GM10266 (cell line): ENCODE measurements around the gene DLL4.

Experiments used
- DNase-seq: peaks from one replicate; pipeline ENCODE4 v3.0.0; 2012; ENCODE audit errors: extremely low spot score
- CTCF ChIP-seq: IDR thresholded peaks from 2 replicates; pipeline ENCODE4 v1.5.1; 2012; ENCODE audit warnings: mild to moderate bottlenecking, low read depth; ENCODE audit not compliant: control insufficient read depth, insufficient read depth; ENCODE audit errors: missing control alignments

DLL4 gene

DNA sequence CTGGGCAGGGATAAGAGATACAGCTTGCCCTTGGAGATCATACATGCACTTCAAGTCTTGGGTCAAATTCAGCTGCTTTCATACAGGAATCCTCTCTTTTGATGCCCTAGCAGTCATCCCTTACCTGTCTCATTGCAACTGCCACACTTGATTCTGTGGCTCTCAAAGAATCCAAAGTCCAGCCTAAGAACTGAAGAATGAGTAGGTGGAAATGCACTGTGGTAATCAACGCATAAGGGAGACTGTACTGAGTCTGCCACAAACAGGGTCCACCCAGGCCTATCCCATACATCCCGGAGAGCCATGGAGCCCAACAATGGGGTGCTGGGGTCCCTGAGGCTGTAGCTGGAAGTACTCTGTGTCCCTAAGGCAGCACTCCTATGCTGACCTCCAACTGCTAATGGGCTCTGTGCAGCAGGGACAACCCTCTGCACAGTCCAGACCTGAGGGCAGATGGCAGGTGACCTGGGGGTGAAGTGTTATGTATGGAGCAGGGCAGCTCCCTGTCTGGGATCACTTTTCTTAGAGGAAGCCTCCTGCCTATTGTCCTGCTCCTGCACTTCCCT is 36.6 kb upstream of the DLL4 start:
- TF ChIP-seq CTCF, result no peak
- no peak for DNase-seq

DNA sequence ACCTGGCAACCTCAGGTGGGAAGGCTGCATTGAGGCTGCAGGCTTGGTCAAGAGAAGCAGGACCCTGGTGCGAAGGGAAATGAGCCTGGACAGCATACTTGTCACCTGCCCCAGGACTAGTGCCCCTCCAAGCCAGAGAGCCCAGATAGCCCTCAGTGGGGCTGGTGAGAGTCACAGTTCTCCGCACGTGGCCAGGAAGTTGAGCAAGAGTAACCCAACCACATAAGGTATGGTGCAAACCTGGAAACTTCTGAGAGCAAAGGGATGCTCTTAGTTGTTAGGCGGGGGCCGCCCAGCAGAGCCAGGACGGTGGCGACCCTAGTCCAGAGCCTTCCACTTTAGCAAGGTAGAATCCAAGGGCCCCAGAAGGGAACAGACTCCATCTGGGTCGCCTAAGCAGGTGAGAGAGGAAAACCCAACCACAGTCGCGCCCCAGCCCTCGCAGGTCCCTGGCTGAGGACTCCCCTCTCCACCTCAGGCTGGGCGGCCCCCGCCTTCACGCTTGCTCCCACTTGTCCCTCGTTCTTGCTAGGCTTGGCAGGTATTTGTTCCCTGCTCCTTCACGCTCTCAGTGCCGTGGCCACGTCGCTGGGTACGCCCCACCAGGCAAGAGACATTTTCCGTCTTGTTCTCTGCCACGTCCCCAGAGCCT is 36.0 kb upstream of the DLL4 start:
- no peak for TF ChIP-seq CTCF
- DNase-seq, result no peak

- DNase-seq, result peak; percentile 92
- TF ChIP-seq CTCF, result peak; percentile 93
Observed at GRCh38 chr15:40893733-40894680, 35.1 kb upstream of the DLL4 start, which contains the start of gene VPS18. TSS of gene VPS18 (plus strand) at chr15:40894450. CDS start at chr15:40894769, 319 bp downstream.

- DNase-seq, result no peak
Observed at GRCh38 chr15:40894681-40895448, 34.3 kb upstream of the DLL4 start.

DNA sequence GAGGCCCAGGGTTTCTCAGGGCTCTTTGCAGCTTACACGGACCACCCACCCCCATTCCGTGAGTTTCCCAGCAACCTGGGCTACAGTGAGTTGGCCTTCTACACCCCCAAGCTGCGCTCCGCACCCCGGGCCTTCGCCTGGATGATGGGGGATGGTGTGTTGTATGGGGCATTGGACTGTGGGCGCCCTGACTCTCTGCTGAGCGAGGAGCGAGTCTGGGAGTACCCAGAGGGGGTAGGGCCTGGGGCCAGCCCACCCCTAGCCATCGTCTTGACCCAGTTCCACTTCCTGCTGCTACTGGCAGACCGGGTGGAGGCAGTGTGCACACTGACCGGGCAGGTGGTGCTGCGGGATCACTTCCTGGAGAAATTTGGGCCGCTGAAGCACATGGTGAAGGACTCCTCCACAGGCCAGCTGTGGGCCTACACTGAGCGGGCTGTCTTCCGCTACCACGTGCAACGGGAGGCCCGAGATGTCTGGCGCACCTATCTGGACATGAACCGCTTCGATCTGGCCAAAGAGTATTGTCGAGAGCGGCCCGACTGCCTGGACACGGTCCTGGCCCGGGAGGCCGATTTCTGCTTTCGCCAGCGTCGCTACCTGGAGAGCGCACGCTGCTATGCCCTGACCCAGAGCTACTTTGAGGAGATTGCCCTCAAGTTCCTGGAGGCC is 29.5 kb upstream of the DLL4 start:
- TF ChIP-seq CTCF, result no peak
- DNase-seq, result no peak

More at GRCh38 chr15:40894681-40895448, 34.3 kb upstream of the DLL4 start:
- TF ChIP-seq CTCF, result peak; percentile 33

DNA sequence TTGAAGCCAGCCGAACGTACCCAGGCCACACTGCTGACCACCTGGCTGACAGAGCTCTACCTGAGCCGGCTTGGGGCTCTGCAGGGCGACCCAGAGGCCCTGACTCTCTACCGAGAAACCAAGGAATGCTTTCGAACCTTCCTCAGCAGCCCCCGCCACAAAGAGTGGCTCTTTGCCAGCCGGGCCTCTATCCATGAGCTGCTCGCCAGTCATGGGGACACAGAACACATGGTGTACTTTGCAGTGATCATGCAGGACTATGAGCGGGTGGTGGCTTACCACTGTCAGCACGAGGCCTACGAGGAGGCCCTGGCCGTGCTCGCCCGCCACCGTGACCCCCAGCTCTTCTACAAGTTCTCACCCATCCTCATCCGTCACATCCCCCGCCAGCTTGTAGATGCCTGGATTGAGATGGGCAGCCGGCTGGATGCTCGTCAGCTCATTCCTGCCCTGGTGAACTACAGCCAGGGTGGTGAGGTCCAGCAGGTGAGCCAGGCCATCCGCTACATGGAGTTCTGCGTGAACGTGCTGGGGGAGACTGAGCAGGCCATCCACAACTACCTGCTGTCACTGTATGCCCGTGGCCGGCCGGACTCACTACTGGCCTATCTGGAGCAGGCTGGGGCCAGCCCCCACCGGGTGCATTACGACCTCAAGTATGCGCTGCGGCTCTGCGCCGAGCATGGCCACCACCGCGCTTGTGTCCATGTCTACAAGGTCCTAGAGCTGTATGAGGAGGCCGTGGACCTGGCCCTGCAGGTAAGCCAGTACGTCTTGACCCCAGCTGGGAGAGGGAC is 28.7 kb upstream of the DLL4 start:
- no peak for DNase-seq
- TF ChIP-seq CTCF, result no peak
